ENCODE data around the gene MRPL48.
A peak's percentile ranks its signal among the peaks of the same experiment; 100 is the strongest.
"Not testable (repeated sequence)": the region's sequence is repeated elsewhere in the genome, so short reads cannot be mapped to it uniquely, and the experiment has no call there.

The MRPL48 gene

DNA sequence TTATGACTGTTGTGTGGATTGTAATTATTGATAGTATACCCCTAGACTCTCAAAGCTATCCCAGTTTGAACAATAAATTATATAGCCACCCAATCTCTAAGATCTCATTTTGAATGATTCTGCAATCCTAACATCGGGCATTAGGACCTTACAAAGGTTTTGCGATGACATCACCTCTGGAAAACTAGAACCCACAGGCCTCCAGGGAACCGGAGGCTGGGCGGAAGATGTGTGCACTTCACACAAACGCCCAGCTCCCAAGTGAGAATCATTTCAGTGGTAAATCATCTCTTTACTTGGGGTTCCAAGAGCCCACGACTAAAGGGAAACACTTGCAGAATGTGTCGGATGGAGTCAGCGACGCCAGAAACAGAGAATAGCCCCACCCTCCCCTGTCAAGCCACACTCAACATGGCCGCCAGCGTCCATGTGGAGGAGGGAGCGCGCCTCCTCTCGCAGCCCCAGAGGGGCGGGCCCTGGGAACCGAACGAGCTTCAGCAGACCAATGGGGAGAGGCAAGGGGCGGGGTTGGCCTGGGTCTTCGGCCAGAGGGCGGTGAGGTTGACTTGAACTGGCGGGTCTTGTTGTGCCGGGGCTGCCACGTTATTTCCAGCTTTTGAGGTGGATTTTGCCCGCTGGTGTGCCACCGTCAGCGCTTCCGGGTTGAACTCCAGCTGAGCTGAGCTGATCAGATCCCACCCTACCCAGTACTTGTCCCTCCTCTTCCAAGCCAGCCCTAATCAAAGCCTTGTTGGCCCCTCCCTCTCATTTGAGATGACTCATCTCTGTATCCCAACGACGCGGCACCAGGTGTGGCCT lies 8.4 kb upstream of the MRPL48 start:
- DNase-seq (ENCODE audit: low spot score): peak; percentile 99

DNA sequence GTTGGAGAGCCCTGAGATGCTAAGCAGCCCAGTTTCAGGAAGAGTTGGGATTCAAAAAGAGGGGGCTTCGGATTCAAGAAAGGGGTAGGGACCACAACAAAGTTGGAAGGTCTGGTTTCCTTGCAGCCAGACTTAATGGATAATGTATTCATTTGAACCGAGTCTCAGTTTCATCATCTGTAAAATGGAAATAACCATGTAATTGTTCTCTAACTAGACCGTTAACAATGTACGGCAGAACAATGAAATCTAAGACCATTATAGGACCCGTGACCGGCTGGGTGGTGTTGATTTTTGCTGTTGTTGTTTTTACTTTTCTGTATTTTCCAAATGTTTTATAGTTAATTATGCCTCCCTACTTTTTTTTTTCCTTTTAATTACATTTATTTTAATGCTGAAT lies 6.4 kb upstream of the MRPL48 start:
- no peak for DNase-seq (ENCODE audit: low spot score)

DNA sequence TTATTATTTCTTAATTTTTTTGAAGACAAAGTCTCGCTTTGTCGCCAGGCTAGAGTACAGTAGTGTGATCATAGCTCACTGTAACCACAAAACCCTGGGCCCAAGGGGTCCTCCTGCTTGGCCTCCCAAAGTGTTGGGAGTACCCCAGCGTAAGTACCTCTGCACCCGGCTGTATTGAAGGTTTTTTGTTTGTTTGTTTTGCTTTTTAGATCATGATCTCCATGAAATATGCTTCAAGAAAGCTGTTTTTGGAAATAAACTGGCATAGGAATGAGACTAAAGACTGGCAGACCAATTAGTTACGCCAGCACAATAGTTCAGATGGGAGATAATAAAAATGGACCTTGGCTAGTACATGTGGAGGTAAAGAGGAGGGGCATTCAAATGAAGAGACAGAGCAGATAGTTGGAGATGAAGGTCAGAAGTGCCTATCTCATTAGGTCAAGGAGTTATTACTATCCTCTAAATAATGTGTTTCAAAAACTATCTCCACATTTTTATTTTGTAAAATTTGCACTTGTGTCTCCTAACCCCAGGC lies 4.1 kb upstream of the MRPL48 start:
- DNase-seq (ENCODE audit: low spot score): no peak

DNA sequence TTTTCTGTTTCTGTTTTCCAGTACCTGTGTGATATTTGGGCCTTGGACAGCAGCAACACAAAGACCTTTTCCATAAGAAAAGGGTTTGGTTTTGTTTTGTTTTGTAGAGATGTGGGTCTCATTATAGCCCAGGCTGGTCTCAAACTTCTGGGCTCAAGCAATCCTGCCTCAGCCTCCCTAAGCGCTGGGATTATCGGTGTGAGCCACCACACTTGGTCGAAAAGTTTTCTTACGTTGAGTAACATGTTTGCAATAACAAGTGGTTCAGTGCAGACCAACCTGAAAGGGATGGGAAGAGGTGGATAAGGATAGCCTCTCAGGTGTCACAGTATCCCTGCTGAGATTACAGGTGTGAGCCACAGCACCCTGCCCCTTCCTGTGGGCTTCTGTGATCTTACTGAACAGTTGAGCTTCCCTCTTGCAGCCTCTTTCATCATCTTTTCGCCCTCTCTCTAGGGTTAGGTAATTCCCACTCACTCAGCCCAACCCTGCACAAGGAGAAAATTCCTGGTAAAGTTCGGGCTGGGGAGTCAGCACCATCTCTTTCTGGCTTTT lies 3.5 kb upstream of the MRPL48 start:
- no peak for DNase-seq (ENCODE audit: low spot score)

DNA sequence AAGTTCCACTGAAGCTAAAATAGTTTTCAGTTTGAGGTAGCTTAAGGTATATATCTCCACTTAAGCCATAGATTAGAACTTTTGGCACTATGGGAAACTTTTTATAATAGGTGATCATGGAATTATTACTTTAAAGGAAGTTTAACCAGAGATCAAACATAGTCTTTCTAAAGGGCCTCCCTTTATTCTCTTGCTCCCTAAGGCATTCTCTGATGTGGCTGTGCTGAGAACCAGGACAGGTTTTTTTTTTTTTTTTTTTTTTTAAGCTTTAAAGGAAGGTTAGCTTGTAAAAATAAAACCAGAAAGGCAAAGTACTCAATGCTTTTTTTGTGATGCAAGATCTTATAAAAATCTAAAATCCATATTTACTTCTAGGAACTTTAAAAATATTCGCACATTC lies 2.9 kb upstream of the MRPL48 start:
- no peak for DNase-seq (ENCODE audit: low spot score)

DNA sequence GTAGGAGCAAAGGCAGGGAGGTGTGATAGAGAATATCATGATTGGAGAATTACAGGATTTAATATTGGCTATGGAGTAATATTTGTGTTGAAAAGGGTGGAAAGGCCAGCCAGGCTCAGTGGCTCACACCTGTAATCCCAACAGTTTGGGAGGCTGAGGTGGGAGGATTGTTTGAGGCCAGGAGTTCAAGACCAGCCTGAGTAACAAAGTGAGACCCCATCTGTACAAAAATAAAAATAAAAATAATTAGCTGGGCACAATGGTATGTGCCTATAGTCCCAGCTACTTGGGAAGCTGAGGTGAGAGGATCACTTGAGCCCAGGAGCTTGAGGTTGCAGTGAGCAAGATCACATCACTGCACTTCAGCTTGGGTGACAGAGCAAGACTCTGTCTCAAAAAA lies 2.2 kb upstream of the MRPL48 start:
- DNase-seq (ENCODE audit: low spot score): not testable (repeated sequence)

DNA sequence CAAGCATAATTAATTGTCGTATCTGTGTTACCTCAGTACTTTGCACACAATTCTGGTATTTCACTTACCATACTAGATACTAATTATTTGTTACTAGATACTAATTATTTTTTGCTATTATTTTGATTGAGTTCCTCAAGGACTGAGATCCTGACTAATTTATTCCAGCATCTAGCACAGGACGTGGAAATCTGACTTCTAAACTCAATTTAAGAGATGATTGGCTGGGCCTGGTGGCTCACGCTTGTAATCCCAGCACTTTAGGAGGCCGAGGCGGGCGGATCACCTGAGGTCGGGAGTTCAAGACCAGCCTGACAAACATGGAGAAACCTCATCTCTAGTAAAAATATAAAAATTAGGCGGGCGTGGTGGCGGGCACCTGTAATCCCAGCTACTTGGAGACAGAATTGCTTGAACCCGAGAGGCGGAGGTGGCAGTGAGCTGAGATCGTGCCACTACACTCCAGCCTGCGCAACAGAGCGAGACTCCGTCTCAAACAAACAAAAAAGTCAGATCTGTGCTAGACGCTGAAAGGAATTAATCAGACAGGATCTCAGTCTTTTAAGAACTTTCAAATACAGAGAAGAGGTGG lies 527 bp upstream of the MRPL48 start:
- no peak for DNase-seq (ENCODE audit: low spot score)

DNA sequence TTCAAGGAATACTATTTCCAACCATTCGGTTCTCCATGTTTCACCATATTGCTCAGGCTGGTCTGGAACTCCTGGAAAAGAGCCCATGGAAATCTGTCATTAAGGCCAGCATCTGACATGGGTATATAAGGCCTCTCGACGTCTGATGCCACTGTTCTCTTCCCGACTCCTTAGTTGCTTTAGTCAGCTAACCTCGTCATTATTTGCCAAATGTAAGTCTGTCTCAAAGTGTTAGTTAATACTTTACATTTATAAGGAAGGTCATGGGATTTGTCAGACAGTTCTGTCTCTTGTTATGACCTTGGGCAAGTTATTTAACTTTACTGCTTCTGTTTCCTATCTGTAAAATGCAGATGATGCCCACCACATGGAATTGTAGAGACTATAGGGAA lies 1.6 kb downstream of the MRPL48 start:
- no peak for DNase-seq (ENCODE audit: low spot score)

DNA sequence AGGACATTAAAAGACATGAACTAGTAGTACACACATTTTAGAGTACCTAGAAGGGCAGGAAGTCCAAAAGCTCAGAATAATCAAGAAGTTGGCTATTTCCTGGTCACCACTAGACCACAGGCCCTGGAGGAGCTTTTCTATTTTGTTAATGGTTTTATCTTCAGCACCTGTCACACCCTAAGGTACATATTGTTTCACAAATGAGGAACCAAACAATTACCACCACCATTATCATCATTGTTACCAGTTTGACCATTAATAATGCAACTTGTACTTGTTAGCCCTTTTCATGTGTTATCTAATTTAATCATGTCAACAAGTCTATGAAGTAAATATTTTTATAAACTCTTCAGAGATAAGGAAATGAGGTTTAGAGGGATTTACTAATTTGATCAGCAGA lies 4.9 kb downstream of the MRPL48 start:
- DNase-seq (ENCODE audit: low spot score): no peak

DNA sequence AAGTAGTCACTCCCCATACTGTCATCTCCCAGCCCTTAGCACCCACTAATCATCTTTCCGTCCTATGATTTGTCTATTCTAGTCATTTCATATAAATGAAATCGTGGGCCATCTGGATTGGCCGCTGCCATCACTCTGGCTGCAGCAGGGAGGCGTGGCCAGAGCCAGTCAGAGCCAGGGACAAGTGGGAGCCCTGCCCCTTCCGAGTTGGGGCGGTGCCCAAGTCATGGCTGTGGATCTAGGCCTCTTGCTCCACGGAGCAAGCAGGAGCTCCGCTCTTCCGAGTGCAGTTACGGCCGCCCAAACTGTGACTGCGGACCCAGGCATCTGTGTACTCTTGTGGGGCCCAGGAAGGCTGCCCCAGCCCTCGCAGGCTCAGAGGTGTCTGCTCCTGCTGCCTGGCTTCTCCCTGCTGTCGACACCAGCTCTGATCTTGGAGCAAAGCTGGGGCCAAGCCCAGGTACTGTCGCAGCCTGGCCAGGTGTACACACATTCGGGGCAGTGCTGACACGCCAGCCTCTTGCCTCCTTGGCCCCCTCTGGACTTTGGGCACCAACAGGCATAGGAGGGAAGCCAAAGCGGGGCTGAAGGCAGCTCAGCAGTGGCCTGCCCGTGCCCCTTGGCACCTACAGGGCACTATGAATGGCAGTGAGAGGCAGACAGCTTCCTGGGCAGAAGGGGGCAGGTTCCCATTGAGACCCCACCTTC lies 8.4 kb downstream of the MRPL48 start:
- DNase-seq (ENCODE audit: low spot score): no peak

DNA sequence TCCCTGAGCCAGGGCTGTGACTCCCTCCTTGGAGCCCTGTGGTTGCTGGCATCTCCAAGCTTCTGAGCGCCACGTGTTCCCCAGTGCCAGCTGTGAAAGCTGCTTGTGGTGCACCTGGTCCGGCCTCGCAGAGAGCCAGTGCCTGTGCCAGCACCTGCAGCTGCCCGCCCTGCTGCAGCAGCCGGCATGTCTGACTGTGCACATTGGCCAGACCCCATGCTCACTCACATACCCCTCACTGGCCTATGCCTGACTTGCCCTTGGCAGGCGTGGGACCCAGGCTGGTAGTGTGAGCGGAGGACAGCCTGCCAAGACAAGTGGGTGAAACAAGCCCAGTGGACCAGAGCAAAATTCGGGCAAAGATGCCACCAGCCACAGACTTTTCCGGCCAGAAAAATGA lies 9.8 kb downstream of the MRPL48 start:
- DNase-seq (ENCODE audit: low spot score): no peak

DNA sequence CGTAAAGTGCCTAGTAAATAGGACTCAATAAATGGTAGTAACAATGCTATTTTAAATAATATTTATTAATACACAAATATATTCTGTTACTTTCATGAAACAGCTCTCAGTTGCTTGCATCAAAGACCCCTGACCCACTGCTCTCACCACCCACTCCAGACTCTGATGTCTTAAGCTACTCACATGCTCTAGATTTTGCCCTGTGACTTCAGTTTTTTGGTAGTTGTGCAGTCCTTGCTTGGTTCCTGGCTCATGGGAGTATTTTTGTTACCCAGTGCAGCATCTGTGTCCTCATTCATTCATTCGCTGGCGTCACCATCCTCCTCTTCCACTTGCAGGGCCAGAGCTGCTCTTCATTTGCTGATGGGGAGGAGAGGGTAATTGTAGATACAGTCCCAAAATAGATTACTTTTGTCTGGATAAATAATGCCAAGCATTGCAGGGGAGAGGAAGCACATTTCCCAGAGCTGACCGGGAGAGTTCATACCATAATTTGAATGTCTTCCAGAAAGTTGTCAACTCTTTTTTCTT lies 12.7 kb downstream of the MRPL48 start:
- no peak for DNase-seq (ENCODE audit: low spot score)

DNA sequence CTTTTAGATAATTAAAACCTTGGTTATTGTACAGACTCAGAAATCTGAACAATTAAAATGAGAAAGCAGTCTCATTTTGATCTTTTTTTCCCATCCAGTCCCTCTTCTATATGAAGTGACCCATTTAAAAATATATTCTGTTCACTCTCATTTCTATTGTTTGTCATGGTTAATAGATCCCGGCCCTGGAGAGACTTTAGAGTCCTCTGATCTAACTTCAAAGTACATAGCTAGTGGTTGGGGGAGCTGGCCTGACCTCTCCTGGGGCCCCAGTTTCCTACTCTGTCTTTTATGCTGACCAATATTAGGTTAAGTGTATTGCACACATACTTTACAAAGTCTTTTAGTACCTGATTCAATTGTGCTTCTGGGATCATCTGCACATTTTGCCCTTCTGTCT lies 13.5 kb downstream of the MRPL48 start:
- DNase-seq (ENCODE audit: low spot score): no peak

DNA sequence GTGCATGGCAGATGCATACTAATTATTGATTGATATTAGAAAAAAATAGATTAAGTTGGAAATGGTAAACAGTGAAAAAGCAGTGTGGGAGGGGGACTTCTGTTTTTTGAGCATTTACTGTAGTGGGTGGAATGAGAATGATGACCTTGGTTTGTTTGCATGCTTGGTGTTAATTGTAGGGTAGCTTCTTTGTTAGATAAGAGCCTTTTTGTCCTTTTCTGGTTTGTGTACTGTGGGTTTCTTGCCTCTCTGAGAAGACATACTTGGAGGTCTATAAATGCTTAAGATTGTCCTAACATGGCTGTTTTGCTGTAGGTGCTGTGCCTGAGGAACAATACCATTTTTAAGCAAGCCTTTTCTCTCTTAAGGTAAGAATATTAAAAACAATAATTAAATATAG lies 17.0 kb downstream of the MRPL48 start:
- no peak for DNase-seq (ENCODE audit: low spot score)

DNA sequence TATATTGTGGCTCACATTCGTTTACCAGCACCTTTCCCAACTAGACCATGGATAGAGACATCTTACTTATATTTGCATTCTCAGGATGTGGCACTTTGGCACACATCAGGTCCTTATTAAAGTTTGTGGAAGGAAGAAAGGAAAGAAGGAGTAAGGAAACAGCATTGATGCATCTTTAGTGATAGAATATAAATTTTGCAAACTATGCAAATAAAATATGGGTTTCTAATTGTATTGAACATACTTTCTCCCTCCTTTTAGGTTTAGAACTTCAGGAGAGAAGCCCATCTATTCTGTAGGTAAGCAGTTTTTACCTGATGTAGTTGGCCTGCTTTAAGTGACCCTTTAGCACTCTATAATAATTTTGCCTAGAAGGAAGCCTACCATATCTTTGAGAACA lies 20.4 kb downstream of the MRPL48 start:
- DNase-seq (ENCODE audit: low spot score): no peak

DNA sequence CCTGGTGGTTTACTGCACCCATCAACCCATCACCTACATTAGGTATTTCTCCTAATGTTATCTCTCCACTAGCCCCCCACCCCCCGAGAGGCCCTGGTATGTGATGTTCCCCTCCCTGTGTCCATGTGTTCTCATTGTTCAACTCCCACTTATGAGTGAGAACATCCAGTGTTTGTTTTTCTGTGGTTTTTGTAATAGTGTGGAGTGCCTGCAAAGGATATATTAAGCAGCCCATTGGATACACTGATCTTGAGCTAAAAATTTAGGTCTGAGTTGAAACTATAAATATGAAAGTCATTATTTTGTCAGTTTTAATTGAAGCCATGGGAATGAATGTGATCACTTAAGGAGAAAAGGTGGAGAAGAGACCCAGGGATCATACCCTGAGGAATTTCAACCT lies 23.0 kb downstream of the MRPL48 start:
- no peak for DNase-seq (ENCODE audit: low spot score)

DNA sequence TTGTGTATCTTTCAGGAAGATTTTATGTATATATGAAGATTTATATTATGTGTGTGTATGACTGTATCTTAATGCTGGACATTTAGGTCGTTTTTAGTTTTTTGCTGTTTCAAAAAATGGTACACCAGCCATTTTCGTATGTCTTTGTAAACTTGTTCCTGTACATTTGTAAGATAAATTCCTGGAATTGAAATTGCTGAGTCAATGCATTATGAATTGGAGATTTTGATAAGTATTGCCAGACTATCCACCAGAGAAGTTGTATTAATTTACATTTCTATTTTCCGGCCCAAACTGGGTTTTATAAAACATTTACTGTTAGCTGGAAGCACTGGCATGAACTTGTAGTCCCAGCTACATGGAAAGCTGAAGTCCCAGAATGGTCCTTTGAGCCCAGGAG lies 24.6 kb downstream of the MRPL48 start:
- no peak for DNase-seq (ENCODE audit: low spot score)

DNA sequence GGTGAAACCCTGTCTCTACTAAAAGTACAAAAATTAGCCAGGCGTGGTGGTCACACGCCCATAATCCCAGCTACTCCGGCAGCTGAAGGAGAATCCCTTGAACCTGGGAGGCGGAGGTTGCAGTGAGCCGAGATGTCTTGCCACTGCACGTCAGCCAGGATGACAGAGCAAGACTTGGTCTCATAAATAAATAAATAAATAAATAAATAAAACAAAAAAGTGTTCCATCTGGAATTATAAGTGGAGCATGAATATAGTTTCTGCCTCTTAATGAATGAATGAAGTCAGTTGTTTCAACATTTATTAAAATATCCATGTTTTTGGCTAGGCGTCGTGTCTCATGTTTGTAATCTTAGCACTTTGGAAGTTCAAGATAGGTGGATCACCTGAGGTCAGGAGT lies 27.1 kb downstream of the MRPL48 start:
- no peak for DNase-seq (ENCODE audit: low spot score)

DNA sequence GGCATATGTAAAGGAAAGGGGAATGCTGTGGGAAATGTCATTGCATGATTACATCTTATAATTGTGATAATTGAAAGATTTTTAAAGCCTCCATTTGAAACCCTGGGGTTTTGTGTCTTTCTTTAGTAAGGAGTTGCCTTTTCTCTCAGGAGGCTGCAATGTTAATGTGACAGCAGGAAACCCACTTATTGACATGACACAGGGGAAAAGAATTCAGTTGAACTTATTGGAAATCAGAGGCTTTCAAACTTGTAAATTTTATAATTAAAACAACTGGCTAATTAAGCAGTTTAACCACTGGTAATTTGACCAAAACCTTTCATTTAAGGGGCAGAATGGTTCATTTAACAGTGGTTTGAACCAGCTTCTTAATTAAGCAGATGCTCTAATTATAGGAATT lies 31.2 kb downstream of the MRPL48 start:
- DNase-seq (ENCODE audit: low spot score): peak; percentile 2

DNA sequence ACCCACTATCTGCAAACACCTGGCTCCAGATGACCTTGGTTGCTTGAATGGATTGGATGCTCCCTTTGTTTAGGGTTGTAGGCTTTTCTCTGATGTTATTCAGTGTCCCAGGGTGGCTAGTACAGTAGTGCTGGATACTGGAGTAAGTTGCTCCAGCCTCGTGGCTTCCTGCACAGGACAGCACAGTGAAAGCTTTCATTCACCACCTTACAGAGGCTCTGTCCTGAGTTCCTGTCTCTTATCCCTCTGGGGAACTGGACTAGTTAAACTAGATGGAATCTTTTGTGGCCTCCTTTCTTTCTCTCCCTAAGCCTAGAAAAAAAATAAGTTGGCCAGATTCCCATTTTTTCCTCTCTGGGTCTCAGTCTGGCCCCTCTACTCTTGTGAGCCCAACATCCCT lies 42.6 kb downstream of the MRPL48 start:
- DNase-seq (ENCODE audit: low spot score): no peak

DNA sequence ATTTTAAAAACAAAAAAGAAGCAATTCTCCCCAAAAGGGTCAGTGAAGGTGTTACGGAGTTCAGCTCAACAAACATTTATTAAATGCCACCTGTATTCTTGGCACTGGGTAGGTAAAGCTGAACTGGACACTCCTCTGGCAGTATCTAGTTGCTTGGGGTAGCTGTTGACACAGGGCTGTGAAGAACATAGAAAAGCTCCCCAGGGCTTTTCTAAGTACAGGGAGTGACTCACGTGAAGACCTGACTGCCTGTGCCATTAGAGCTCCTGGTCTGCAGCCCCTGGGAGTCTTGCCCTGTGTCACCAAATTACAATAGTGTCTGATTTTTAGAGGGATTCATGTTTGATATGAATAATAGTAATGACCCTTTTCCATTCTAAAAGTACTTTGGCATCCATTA lies 45.4 kb downstream of the MRPL48 start:
- no peak for DNase-seq (ENCODE audit: low spot score)

DNA sequence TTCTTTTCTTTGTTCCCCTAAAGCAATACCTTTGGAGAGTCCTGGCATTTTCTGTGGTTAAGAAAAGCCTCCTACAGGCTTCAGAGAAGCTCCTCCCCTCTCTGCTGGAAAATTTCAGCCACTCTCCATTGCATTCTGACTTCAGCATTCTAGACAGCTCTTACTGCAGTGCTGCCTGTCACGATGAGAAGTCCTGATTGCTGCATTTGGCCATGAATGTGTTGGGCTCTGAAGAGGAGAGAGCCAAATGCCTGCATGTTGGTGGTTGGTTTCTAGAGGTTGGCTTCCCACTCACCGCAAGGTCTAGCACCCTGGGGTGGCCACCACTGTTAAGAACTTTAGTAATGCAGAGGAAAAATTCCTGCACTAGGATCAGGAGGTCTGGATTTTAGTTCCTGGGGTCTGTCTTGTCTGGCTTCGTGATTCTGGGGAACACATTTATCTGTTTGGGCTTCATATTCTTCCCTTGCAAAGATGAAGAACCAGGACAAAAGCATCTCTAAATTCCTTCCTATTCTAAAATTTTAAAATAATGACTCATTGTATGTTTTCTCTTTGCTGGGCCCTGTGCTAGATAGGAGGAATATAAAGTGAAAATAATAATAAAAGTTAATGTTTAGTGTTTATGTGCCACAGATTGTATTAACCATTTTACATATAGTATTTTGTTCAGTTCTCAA lies 50.9 kb downstream of the MRPL48 start:
- peak; percentile 8 for DNase-seq (ENCODE audit: low spot score)

Data from kidney tubule cell (primary cell).